GM12878 (cell line): Measurements from ENCODE around the gene MRPL39. TPM values are rescaled to one million over a fixed set of nuclear protein-coding genes. Genes with fewer than 3 reads are reported as not detected.

Experiments
- ASH2L ChIP-seq: fragments of 300-600, 200-600 bp; sonication (generic); IDR thresholded peaks from 2 replicates; pipeline ENCODE4 v1.6.1; 2017; ENCODE audit warnings: low read depth, mild to moderate bottlenecking, borderline replicate concordance
- CBX5 ChIP-seq: sonication (generic); IDR thresholded peaks from 2 replicates; pipeline ENCODE4 v1.6.1; 2016; ENCODE audit warnings: low read depth, moderate library complexity, mild to moderate bottlenecking, inconsistent platforms
- EED ChIP-seq: sonication (generic); IDR thresholded peaks from 2 replicates; pipeline ENCODE4 v1.6.1; 2016; ENCODE audit warnings: antibody characterized with exemption, low read depth
- EGR1 ChIP-seq, 2 experiments: IDR thresholded peaks; 1 replicate in 1 of 2; 2 replicates in 1 of 2; pipeline ENCODE4 v1.6.1; 2011 to 2012; ENCODE audit warnings: low read depth in 2 of 2, low read length in 2 of 2, borderline replicate concordance in 1 of 2, mild to moderate bottlenecking in 1 of 2, moderate library complexity in 1 of 2
- IRF4 ChIP-seq: IDR thresholded peaks from 2 replicates; pipeline ENCODE4 v1.6.1; 2011; ENCODE audit warnings: low read depth, low read length
- JUNB ChIP-seq: IDR thresholded peaks from 2 replicates; pipeline ENCODE4 v1.6.1; 2016; ENCODE audit warnings: antibody characterized with exemption, mild to moderate bottlenecking
- KDM1A ChIP-seq: fragments of 200-600 bp; sonication (generic); IDR thresholded peaks from 2 replicates; pipeline ENCODE4 v1.6.1; 2016; ENCODE audit warnings: borderline replicate concordance
- MTA3 ChIP-seq: IDR thresholded peaks from 2 replicates; pipeline ENCODE4 v1.6.1; 2012; ENCODE audit warnings: low read length, inconsistent platforms, borderline replicate concordance
- MYB ChIP-seq: fragments of 150-350 bp; IDR thresholded peaks from 2 replicates; pipeline ENCODE4 v1.6.1; 2014; ENCODE audit warnings: mild to moderate bottlenecking, low read depth, low read length, borderline replicate concordance
- NFIC ChIP-seq: IDR thresholded peaks from 2 replicates; pipeline ENCODE4 v1.6.1; 2012; ENCODE audit warnings: low read depth, mild to moderate bottlenecking, inconsistent platforms, low read length, moderate library complexity
- PML ChIP-seq: IDR thresholded peaks from 2 replicates; pipeline ENCODE4 v1.6.1; 2012; ENCODE audit warnings: low read length, inconsistent platforms
- POLR2A ChIP-seq: IDR thresholded peaks from 2 replicates; pipeline ENCODE4 v1.6.1; 2011; ENCODE audit warnings: low read depth, mild to moderate bottlenecking, low read length
- SIN3A ChIP-seq: IDR thresholded peaks from 2 replicates; pipeline ENCODE4 v1.6.1; 2012; ENCODE audit warnings: low read depth, low read length, improper control_type of control experiment
- SUZ12 ChIP-seq: fragments of 200-600 bp; sonication (generic); IDR thresholded peaks from one replicate; pipeline ENCODE4 v1.6.1; 2018; ENCODE audit warnings: antibody characterized with exemption, mild to moderate bottlenecking; ENCODE audit not compliant: unreplicated experiment
- TAF1 ChIP-seq: IDR thresholded peaks from 2 replicates; pipeline ENCODE4 v1.6.1; 2011; ENCODE audit warnings: mild to moderate bottlenecking, low read depth, low read length, borderline replicate concordance
- TCF7 ChIP-seq: IDR thresholded peaks from 2 replicates; pipeline ENCODE4 v1.6.1; 2014; ENCODE audit warnings: antibody characterized with exemption, borderline replicate concordance
- ZNF207 ChIP-seq: fragments of 450-650 bp; IDR thresholded peaks from 2 replicates; pipeline ENCODE4 v1.6.1; 2014; ENCODE audit warnings: antibody characterized with exemption, mild to moderate bottlenecking, borderline replicate concordance
- ZNF217 ChIP-seq: fragments of 450-650 bp; IDR thresholded peaks from 2 replicates; pipeline ENCODE4 v1.6.1; 2017; ENCODE audit warnings: antibody characterized with exemption, mild to moderate bottlenecking
- polyA plus RNA-seq, 11 experiments: library from polyadenylated mRNA; depleted of rRNA in 4 of 11; unstranded in 6 of 11; stranded (reverse) in 5 of 11; fragments of >200 nt; fragmentation: Nextera tagmentation in 4 of 11; fragmentation: Illumina TruSeq in 1 of 11; extraction: Ambion mirVana in 4 of 11; extraction: Trizol in 1 of 11; gene quantifications; 1 replicate in 1 of 11; 2 replicates in 10 of 11; pipeline versions ENCODE4 v1.2.1 to v1.2.3, GENCODE V29; 2011 to 2016; ENCODE audit warnings: inconsistent platforms in 2 of 11, missing spikeins in 2 of 11, low read depth in 1 of 11
- total RNA-seq, 4 experiments: library from RNA; depleted of rRNA in 3 of 4; stranded (reverse); fragments of >200 nt in 3 of 4; fragmentation: Illumina TruSeq in 1 of 4; extraction: Trizol in 1 of 4; gene quantifications; 2 replicates each; pipeline versions ENCODE4 v1.2.1 to v1.2.3, GENCODE V29; 2013 to 2021
- TF ChIP-seq, protein P1 (sequence below): fragments of 450-650 bp; IDR thresholded peaks from 2 replicates; pipeline ENCODE4 v1.6.1; 2017; ENCODE audit warnings: mild to moderate bottlenecking, low read depth, inconsistent platforms; ENCODE audit not compliant: poor library complexity, severe bottlenecking
- TF ChIP-seq, protein P2 (sequence below): IDR thresholded peaks from 2 replicates; pipeline ENCODE4 v1.6.1; 2011; ENCODE audit warnings: borderline replicate concordance, low read depth, mild to moderate bottlenecking, moderate library complexity, low read length; ENCODE audit not compliant: insufficient read depth, poor library complexity, severe bottlenecking
- TF ChIP-seq, protein P3 (sequence below): IDR thresholded peaks from 2 replicates; pipeline ENCODE4 v1.6.1; 2012; ENCODE audit warnings: low read length, inconsistent platforms
- TF ChIP-seq, protein P4 (sequence below): fragments of 450-650 bp; IDR thresholded peaks from 2 replicates; pipeline ENCODE4 v1.6.1; 2017; ENCODE audit warnings: low read depth, mild to moderate bottlenecking, moderate library complexity

The MRPL39 gene
- total and polyA plus RNA-seq, 10 of the 15 experiments (the other 5 are each of a cell fraction or from before 2014, with no cell fraction given), result 68.8 to 292 (median 120) TPM

DNA sequence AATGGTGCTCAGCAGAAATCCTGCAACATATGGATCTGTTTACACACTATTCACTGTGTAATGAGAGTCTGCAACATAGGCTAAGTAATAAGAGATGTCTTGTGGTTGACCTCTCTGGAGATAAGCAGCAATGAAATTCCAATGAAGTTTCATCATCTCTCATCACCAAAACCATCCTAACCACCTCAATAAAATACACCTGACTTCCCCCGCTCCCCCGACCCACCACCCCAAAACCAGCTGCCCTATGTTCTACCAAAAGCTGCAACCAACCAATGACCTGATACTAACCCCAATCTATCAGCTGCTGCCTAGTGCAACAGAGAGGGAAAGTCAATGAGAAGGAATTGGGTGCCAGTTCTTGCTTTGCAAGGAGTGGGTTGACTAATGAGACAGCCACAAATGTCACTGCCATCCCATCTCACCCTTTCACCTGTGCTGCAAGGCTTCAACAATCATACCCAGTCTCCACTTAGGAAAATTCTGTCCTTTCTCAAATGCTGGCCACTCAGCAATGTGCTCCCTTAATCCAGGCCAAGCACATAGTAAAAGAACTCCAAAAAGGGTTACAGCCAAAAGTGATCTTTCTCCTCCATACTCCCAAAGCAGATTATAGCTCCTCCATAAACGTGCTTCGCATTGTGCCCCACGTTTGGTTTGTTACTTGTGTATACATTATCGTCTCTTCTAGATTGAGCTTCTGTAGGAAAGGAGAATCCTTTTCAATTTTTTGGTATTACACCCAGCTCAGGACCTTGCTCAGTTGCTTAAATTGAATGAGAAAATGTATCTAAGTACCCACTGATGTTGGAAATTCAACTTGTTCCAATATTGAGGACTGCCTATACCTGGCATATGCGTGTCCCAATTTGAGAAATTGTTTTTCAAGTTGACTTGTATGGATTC is 29.0 kb downstream of the MRPL39 start (continued):
- TF ChIP-seq NFIC (peak; percentile 78), TCF7 (peak; percentile 5; the same call in 1 of the 2 replicates), ZNF207 (no peak), MYB (no peak), IRF4 (peak; percentile 45; the same call in 1 of the 2 replicates), PML (peak; percentile 98), JUNB (no peak; the same call in none of the 2 replicates), SUZ12 (peak; percentile 54), SIN3A (no peak), ASH2L (no peak), EGR1 (IDR thresholded peaks at IDR 0.05; ENCODE audit: borderline replicate concordance in 1 of 2, low read depth in 2 of 2, low read length in 2 of 2) (peak in 1 of 2 experiments; percentile 44; a peak in 2 of 3 replicates), MTA3 (peak; percentile 100), TAF1 (peak; percentile 61; the same call in 1 of the 2 replicates), POLR2A (peak; percentile 93), CBX5 (peak; percentile 90), KDM1A (no peak), EED (peak; percentile 13; the same call in 1 of the 2 replicates), ZNF217 (no peak)
- TF ChIP-seq, protein P1, sequence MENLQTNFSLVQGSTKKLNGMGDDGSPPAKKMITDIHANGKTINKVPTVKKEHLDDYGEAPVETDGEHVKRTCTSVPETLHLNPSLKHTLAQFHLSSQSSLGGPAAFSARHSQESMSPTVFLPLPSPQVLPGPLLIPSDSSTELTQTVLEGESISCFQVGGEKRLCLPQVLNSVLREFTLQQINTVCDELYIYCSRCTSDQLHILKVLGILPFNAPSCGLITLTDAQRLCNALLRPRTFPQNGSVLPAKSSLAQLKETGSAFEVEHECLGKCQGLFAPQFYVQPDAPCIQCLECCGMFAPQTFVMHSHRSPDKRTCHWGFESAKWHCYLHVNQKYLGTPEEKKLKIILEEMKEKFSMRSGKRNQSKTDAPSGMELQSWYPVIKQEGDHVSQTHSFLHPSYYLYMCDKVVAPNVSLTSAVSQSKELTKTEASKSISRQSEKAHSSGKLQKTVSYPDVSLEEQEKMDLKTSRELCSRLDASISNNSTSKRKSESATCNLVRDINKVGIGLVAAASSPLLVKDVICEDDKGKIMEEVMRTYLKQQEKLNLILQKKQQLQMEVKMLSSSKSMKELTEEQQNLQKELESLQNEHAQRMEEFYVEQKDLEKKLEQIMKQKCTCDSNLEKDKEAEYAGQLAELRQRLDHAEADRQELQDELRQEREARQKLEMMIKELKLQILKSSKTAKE, result no peak
- TF ChIP-seq, protein P2, sequence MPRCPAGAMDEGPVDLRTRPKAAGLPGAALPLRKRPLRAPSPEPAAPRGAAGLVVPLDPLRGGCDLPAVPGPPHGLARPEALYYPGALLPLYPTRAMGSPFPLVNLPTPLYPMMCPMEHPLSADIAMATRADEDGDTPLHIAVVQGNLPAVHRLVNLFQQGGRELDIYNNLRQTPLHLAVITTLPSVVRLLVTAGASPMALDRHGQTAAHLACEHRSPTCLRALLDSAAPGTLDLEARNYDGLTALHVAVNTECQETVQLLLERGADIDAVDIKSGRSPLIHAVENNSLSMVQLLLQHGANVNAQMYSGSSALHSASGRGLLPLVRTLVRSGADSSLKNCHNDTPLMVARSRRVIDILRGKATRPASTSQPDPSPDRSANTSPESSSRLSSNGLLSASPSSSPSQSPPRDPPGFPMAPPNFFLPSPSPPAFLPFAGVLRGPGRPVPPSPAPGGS, result peak; percentile 100
- TF ChIP-seq, protein P3, sequence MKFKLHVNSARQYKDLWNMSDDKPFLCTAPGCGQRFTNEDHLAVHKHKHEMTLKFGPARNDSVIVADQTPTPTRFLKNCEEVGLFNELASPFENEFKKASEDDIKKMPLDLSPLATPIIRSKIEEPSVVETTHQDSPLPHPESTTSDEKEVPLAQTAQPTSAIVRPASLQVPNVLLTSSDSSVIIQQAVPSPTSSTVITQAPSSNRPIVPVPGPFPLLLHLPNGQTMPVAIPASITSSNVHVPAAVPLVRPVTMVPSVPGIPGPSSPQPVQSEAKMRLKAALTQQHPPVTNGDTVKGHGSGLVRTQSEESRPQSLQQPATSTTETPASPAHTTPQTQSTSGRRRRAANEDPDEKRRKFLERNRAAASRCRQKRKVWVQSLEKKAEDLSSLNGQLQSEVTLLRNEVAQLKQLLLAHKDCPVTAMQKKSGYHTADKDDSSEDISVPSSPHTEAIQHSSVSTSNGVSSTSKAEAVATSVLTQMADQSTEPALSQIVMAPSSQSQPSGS, result peak; percentile 94
- TF ChIP-seq, protein P4, sequence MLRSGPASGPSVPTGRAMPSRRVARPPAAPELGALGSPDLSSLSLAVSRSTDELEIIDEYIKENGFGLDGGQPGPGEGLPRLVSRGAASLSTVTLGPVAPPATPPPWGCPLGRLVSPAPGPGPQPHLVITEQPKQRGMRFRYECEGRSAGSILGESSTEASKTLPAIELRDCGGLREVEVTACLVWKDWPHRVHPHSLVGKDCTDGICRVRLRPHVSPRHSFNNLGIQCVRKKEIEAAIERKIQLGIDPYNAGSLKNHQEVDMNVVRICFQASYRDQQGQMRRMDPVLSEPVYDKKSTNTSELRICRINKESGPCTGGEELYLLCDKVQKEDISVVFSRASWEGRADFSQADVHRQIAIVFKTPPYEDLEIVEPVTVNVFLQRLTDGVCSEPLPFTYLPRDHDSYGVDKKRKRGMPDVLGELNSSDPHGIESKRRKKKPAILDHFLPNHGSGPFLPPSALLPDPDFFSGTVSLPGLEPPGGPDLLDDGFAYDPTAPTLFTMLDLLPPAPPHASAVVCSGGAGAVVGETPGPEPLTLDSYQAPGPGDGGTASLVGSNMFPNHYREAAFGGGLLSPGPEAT, result no peak
